WERI-Rb-1 (cell line): ENCODE measurements around the gene LNX1.

Source experiments
- DNase-seq: peaks from one replicate; pipeline ENCODE4 v3.0.0-alpha.2; 2020
- H3K27ac ChIP-seq: fragments of 250-450 bp; sonication (Bioruptor Pico); 2 replicates; pipeline ENCODE4 v1.5.1; 2020; ENCODE audit warnings: mild to moderate bottlenecking, moderate library complexity
- H3K27me3 ChIP-seq: fragments of 250-450 bp; sonication (Bioruptor Pico); 2 replicates; pipeline ENCODE4 v1.5.1; 2021; ENCODE audit warnings: mild to moderate bottlenecking, low read depth, moderate library complexity; ENCODE audit not compliant: insufficient read depth, severe bottlenecking
- H3K36me3 ChIP-seq: fragments of 250-450 bp; sonication (Bioruptor Pico); 2 replicates; pipeline ENCODE4 v1.5.1; 2020; ENCODE audit warnings: mild to moderate bottlenecking, moderate library complexity
- H3K4me3 ChIP-seq: 2 replicates; pipeline ENCODE4 v1.5.1; 2011; ENCODE audit warnings: low read depth, mild to moderate bottlenecking, control low read depth, low read length
- H3K9me3 ChIP-seq: fragments of 250-450 bp; sonication (Bioruptor Pico); 2 replicates; pipeline ENCODE4 v1.5.1; 2021; ENCODE audit warnings: mild to moderate bottlenecking, moderate library complexity; ENCODE audit not compliant: severe bottlenecking
- CTCF ChIP-seq: IDR thresholded peaks from 2 replicates; pipeline ENCODE4 v1.5.1; 2011; ENCODE audit warnings: low read depth, mild to moderate bottlenecking, control low read depth, inconsistent platforms, low read length

LNX1 gene

GRCh38 chr4:53598901-53599300 is 7.6 kb upstream of the LNX1 start:
- no peaks in the 10 kb centered on the region for H3K36me3 ChIP-seq
- H3K9me3 ChIP-seq: no peaks in the 10 kb centered on the region
- no peak overlapping the region for H3K4me3 ChIP-seq
- DNase-seq: no peak
- peaks cover 10% of the 10 kb centered on the region for H3K27me3 ChIP-seq
- no peak overlapping the region for H3K27ac ChIP-seq
- TF ChIP-seq CTCF: no peak

- TF ChIP-seq CTCF: no peak
- no peaks in the 10 kb centered on the region for H3K36me3 ChIP-seq
- no peak overlapping the region for H3K27ac ChIP-seq
- peaks cover 10% of the 10 kb centered on the region for H3K27me3 ChIP-seq
- no peak for DNase-seq
- H3K9me3 ChIP-seq: no peaks in the 10 kb centered on the region
- no peak overlapping the region for H3K4me3 ChIP-seq
Observed at GRCh38 chr4:53598483-53598882, 7.2 kb upstream of the LNX1 start.

DNA sequence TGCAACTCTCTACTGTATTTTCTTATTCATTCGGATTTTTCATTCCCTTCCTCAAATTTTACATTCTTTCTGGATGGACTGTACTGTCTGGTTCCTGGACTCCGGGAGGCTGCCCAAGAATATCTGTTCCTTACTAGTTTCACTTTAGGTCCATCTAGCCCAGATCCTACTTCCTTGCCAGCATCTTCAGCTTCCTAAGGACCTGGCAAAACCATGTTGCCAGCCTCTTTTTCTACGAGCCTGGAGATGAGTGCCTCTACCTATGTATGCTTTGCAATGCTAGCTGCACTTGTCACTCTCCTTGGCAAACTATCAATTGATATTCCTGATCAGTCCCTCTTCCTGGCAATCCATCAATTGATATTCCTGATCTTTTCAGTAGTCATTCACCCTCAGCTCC is 5.6 kb upstream of the LNX1 start:
- Histone ChIP-seq H3K9me3 (no peaks in the 10 kb centered on the region), H3K27ac (no peak overlapping the region), H3K27me3 (peaks cover 10% of the 10 kb centered on the region), H3K36me3 (no peaks in the 10 kb centered on the region), H3K4me3 (no peak overlapping the region)
- no peak for TF ChIP-seq CTCF
- DNase-seq: no peak

DNA sequence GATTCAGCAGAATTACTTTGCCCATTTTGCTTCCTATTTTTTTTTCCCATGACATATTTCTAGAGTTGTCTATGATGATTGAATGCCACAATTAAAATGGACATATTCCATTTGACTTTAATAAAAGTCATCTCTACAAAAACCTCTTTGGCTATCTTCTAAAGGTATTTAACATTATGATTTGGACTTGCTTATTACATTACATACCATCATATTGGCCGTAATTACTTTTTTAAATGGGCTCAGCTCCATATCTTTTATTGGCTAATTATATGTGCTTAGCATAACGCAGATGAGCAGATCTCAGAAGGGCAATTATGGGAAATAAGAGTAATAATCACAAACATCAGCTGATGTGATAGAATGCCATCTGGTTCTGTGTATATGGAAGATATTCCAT is 4.5 kb upstream of the LNX1 start:
- Histone ChIP-seq H3K4me3 (no peak overlapping the region), H3K9me3 (no peaks in the 10 kb centered on the region), H3K27me3 (peaks cover 14% of the 10 kb centered on the region), H3K36me3 (no peaks in the 10 kb centered on the region), H3K27ac (no peak overlapping the region)
- no peak for TF ChIP-seq CTCF
- DNase-seq: no peak

DNA sequence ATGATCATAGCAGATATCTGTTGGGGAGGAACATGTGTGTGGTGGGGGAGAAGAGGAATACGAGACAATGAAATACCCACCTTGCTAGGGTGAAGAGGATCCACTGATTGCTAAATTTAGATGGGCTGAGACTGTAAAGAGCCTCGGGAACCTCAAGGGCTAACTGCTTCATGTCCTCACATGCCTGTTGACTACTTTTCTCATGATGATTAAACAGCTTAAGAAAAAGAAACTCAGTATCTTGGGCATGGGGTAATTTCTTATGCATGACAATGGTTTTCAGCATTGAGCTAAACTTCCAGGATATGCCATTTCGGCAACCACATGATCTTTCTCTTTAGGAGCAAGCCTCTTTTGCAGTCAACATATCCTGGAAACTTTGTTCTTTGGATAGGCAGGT is 3.9 kb upstream of the LNX1 start:
- peaks cover 14% of the 10 kb centered on the region for H3K27me3 ChIP-seq
- no peaks in the 10 kb centered on the region for H3K36me3 ChIP-seq
- H3K9me3 ChIP-seq: no peaks in the 10 kb centered on the region
- DNase-seq: no peak
- TF ChIP-seq CTCF: no peak
- no peak overlapping the region for H3K27ac ChIP-seq
- no peak overlapping the region for H3K4me3 ChIP-seq

DNA sequence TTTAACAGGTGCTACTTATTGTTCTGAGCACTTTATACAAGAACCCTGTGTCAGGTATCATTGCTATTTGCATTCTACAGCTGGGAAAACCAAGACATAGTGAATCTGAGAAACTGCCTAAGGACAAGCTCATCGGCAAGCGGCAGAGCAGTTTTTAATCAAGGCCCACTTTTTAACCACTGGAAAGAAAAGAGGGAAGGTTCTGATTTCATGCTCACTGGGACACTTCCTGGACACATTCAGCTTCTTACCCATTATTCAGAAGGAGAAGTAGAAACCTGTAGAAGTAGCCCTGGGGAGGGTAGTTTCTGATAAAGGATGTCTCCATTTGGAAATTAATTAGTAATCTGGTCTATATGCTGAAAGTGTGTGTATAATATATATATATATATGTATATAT is 2.5 kb upstream of the LNX1 start:
- no peak overlapping the region for H3K4me3 ChIP-seq
- no peak for DNase-seq

More for the DNA sequence above, 2.5 kb upstream of the LNX1 start:
- no peaks in the 10 kb centered on the region for H3K36me3 ChIP-seq
- H3K27ac ChIP-seq: no peak overlapping the region
- no peaks in the 10 kb centered on the region for H3K9me3 ChIP-seq
- H3K27me3 ChIP-seq: peaks cover 9% of the 10 kb centered on the region
- no peak for TF ChIP-seq CTCF
